ENCODE data around the gene NF1. TPM values are rescaled to one million over a fixed set of nuclear protein-coding genes. Genes with fewer than 3 reads are reported as not detected.

Gene NF1
- total and polyA plus RNA-seq, 2 of the 13 experiments (the other 11 are each of a cell fraction or from before 2014, with no cell fraction given), result 21.5 to 26.5 TPM

DNA sequence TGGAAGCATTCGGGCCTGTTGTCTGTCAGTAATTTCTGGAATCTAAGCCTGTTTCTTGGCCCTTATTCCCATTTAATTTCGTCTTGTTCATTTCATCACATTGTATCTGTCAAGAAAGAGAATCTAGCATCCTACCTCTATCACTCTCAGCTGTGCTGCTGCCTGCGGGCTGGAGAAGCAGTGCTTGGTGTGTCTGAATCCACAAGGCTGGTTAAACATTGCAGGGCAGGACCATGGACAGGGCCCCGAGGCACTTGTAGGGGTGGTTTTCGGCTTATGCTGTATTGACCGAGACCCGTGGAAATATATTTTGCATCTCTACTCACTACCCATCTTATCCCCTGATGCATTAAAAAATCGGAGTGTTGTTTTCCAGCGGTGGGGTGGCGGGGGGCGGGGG lies 299.8 kb downstream of the NF1 start (continued):
- TF ChIP-seq, protein P1, sequence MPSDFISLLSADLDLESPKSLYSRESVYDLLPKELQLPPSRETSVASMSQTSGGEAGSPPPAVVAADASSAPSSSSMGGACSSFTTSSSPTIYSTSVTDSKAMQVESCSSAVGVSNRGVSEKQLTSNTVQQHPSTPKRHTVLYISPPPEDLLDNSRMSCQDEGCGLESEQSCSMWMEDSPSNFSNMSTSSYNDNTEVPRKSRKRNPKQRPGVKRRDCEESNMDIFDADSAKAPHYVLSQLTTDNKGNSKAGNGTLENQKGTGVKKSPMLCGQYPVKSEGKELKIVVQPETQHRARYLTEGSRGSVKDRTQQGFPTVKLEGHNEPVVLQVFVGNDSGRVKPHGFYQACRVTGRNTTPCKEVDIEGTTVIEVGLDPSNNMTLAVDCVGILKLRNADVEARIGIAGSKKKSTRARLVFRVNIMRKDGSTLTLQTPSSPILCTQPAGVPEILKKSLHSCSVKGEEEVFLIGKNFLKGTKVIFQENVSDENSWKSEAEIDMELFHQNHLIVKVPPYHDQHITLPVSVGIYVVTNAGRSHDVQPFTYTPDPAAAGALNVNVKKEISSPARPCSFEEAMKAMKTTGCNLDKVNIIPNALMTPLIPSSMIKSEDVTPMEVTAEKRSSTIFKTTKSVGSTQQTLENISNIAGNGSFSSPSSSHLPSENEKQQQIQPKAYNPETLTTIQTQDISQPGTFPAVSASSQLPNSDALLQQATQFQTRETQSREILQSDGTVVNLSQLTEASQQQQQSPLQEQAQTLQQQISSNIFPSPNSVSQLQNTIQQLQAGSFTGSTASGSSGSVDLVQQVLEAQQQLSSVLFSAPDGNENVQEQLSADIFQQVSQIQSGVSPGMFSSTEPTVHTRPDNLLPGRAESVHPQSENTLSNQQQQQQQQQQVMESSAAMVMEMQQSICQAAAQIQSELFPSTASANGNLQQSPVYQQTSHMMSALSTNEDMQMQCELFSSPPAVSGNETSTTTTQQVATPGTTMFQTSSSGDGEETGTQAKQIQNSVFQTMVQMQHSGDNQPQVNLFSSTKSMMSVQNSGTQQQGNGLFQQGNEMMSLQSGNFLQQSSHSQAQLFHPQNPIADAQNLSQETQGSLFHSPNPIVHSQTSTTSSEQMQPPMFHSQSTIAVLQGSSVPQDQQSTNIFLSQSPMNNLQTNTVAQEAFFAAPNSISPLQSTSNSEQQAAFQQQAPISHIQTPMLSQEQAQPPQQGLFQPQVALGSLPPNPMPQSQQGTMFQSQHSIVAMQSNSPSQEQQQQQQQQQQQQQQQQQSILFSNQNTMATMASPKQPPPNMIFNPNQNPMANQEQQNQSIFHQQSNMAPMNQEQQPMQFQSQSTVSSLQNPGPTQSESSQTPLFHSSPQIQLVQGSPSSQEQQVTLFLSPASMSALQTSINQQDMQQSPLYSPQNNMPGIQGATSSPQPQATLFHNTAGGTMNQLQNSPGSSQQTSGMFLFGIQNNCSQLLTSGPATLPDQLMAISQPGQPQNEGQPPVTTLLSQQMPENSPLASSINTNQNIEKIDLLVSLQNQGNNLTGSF (CRISPR knock-in tag; IDR thresholded peaks at IDR 0.05), result 0 out of 2 replicates have a peak, but pooled peaks have one; percentile 73
- TF ChIP-seq KLF13 (CRISPR knock-in tag; IDR thresholded peaks at IDR 0.05), result no peak
- peak; percentile 38; the same call in 1 of the 2 replicates for TF ChIP-seq CCDC6 (CRISPR knock-in tag; IDR thresholded peaks at IDR 0.05)
- TF ChIP-seq CC2D1A (CRISPR knock-in tag; IDR thresholded peaks at IDR 0.05), result no peak
- TF ChIP-seq, protein P2, sequence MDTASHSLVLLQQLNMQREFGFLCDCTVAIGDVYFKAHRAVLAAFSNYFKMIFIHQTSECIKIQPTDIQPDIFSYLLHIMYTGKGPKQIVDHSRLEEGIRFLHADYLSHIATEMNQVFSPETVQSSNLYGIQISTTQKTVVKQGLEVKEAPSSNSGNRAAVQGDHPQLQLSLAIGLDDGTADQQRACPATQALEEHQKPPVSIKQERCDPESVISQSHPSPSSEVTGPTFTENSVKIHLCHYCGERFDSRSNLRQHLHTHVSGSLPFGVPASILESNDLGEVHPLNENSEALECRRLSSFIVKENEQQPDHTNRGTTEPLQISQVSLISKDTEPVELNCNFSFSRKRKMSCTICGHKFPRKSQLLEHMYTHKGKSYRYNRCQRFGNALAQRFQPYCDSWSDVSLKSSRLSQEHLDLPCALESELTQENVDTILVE (CRISPR knock-in tag; IDR thresholded peaks at IDR 0.05), result peak; percentile 90
- peak; percentile 95; the same call in 1 of the 2 replicates for TF ChIP-seq BRCA1 (CRISPR knock-in tag; IDR thresholded peaks at IDR 0.05)
- TF ChIP-seq, protein P3, sequence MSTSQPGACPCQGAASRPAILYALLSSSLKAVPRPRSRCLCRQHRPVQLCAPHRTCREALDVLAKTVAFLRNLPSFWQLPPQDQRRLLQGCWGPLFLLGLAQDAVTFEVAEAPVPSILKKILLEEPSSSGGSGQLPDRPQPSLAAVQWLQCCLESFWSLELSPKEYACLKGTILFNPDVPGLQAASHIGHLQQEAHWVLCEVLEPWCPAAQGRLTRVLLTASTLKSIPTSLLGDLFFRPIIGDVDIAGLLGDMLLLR (CRISPR knock-in tag; IDR thresholded peaks at IDR 0.05), result no peak
- peak; percentile 48; the same call in 1 of the 2 replicates for TF ChIP-seq SIX1 (CRISPR knock-in tag; IDR thresholded peaks at IDR 0.05; ENCODE audit: borderline replicate concordance)
- TF ChIP-seq, protein P4, sequence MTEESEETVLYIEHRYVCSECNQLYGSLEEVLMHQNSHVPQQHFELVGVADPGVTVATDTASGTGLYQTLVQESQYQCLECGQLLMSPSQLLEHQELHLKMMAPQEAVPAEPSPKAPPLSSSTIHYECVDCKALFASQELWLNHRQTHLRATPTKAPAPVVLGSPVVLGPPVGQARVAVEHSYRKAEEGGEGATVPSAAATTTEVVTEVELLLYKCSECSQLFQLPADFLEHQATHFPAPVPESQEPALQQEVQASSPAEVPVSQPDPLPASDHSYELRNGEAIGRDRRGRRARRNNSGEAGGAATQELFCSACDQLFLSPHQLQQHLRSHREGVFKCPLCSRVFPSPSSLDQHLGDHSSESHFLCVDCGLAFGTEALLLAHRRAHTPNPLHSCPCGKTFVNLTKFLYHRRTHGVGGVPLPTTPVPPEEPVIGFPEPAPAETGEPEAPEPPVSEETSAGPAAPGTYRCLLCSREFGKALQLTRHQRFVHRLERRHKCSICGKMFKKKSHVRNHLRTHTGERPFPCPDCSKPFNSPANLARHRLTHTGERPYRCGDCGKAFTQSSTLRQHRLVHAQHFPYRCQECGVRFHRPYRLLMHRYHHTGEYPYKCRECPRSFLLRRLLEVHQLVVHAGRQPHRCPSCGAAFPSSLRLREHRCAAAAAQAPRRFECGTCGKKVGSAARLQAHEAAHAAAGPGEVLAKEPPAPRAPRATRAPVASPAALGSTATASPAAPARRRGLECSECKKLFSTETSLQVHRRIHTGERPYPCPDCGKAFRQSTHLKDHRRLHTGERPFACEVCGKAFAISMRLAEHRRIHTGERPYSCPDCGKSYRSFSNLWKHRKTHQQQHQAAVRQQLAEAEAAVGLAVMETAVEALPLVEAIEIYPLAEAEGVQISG (CRISPR knock-in tag; IDR thresholded peaks at IDR 0.05), result peak; percentile 62
- TF ChIP-seq, protein P5, sequence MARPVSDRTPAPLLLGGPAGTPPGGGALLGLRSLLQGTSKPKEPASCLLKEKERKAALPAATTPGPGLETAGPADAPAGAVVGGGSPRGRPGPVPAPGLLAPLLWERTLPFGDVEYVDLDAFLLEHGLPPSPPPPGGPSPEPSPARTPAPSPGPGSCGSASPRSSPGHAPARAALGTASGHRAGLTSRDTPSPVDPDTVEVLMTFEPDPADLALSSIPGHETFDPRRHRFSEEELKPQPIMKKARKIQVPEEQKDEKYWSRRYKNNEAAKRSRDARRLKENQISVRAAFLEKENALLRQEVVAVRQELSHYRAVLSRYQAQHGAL (CRISPR knock-in tag; IDR thresholded peaks at IDR 0.05; ENCODE audit: not compliant biosample characterization), result peak; percentile 59
- TF ChIP-seq ZNF792 (CRISPR knock-in tag; IDR thresholded peaks at IDR 0.05), result peak; percentile 68; the same call in 1 of the 2 replicates
- no peak for TF ChIP-seq ZNF782 (CRISPR knock-in tag; IDR thresholded peaks at IDR 0.05; ENCODE audit: borderline replicate concordance)
- TF ChIP-seq DNMT3B (CRISPR knock-in tag; conservative IDR thresholded peaks at IDR 0.05), result no peak; the same call in 1 of the 2 replicates
- TF ChIP-seq NFKBIZ (CRISPR knock-in tag; IDR thresholded peaks at IDR 0.05), result peak; percentile 75; the same call in 1 of the 2 replicates
- TF ChIP-seq SNAPC2 (CRISPR knock-in tag; IDR thresholded peaks at IDR 0.05), result no peak
- TF ChIP-seq SMYD3 (CRISPR knock-in tag; IDR thresholded peaks at IDR 0.05), result no peak
- TF ChIP-seq, protein P6, sequence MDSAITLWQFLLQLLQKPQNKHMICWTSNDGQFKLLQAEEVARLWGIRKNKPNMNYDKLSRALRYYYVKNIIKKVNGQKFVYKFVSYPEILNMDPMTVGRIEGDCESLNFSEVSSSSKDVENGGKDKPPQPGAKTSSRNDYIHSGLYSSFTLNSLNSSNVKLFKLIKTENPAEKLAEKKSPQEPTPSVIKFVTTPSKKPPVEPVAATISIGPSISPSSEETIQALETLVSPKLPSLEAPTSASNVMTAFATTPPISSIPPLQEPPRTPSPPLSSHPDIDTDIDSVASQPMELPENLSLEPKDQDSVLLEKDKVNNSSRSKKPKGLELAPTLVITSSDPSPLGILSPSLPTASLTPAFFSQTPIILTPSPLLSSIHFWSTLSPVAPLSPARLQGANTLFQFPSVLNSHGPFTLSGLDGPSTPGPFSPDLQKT (CRISPR knock-in tag; IDR thresholded peaks at IDR 0.05; ENCODE audit: borderline replicate concordance), result no peak
- TF ChIP-seq ZNF264 (CRISPR knock-in tag; IDR thresholded peaks at IDR 0.05), result peak; percentile 74
- TF ChIP-seq ISL2 (CRISPR knock-in tag; IDR thresholded peaks at IDR 0.05), result peak; percentile 32; the same call in 1 of the 2 replicates
